ENCODE measurements around the gene ROR1. TPM values are rescaled to one million over a fixed set of nuclear protein-coding genes. Genes with fewer than 3 reads are reported as not detected.

The ROR1 gene
- total and polyA plus RNA-seq, 2 donors (not counting 3 experiments of a cell fraction or from before 2014, with no cell fraction given): 2.6 to 3.5 TPM

GRCh38 chr1:64175639-64176038 is 401.8 kb downstream of the ROR1 start:
- ChIA-PET POLR2A (no interaction called here), CTCF (no interaction called here)
- Histone ChIP-seq H3K27ac (ENCODE audit: insufficient read depth, low read depth, low read length) (no peak overlapping the region), H3K79me2 (ENCODE audit: control insufficient read depth, insufficient read depth, low read length) (no peaks in the 10 kb centered on the region), H3K36me3 (ENCODE audit: control insufficient read depth in 2 of 2, extremely low read depth in 1 of 2, insufficient read depth in 2 of 2, low read length in 2 of 2) (no peaks in the 10 kb centered on the region), H4K20me1 (replicated peaks; ENCODE audit: control insufficient read depth, extremely low read depth, insufficient read depth, low read length) (no peaks in the 10 kb centered on the region), H3K9me1 (replicated peaks; ENCODE audit: control insufficient read depth, extremely low read depth, insufficient read depth, low read length) (no peaks in the 10 kb centered on the region), H3K9me3 (replicated peaks; ENCODE audit: control insufficient read depth, insufficient read depth, low read length) (no peaks in the 10 kb centered on the region), H3K9ac (replicated peaks; ENCODE audit: extremely low read depth, insufficient read depth, low read length) (no peak overlapping the region), H3K27me3 (ENCODE audit: control insufficient read depth in 2 of 2, insufficient read depth in 2 of 2, low read length in 2 of 2) (no peaks in the 10 kb centered on the region), H3K4me1 (ENCODE audit: control insufficient read depth, extremely low read depth, insufficient read depth, low read length) (peaks cover 14% of the 10 kb centered on the region), H3K4me3 (replicated peaks in 1 of 3; ENCODE audit: insufficient read depth in 1 of 3, low read depth in 1 of 3, low read length in 3 of 3) (no peak overlapping the region), H3K4me2 (ENCODE audit: insufficient read depth, low read length) (no peak overlapping the region), H2AFZ (ENCODE audit: low read depth, low read length) (no peak overlapping the region)
- intact Hi-C loops (cut with micrococcal nuclease): no loop called here
- dilution Hi-C loops (cut with MboI; ENCODE audit: extremely low pct_ligation_motif_present, low sequenced_read_pairs): no loop called here
- no TSS peak for BruUV-seq (replicated peaks)
- FAIRE-seq (no peak), DNase-seq (ENCODE audit: low read depth, low spot score) (no peak)
- TF ChIP-seq GATA2 (IDR thresholded peaks at IDR 0.05; ENCODE audit: insufficient read depth, insufficient read length, low read depth, low read length) (no peak), CTCF (IDR thresholded peaks at IDR 0.05; ENCODE audit: extremely low read depth in 1 of 2, insufficient read depth in 1 of 2, low read depth in 1 of 2, low read length in 2 of 2) (no peak), JUN (IDR thresholded peaks at IDR 0.05; ENCODE audit: borderline replicate concordance, insufficient read depth, insufficient read length, low read depth) (no peak), MYC (IDR thresholded peaks at IDR 0.05; ENCODE audit: low read depth, low read length) (no peak), POLR2AphosphoS5 (IDR thresholded peaks at IDR 0.05; ENCODE audit: insufficient read depth, low read depth, low read length) (no peak), POLR2A (IDR thresholded peaks at IDR 0.05; ENCODE audit: low read depth, low read length) (no peak), MAX (IDR thresholded peaks at IDR 0.05; ENCODE audit: insufficient read depth, insufficient read length) (no peak), EZH2 (IDR thresholded peaks at IDR 0.05; ENCODE audit: borderline replicate concordance, low read depth, low read length, severe bottlenecking) (no peak), FOS (IDR thresholded peaks at IDR 0.05; ENCODE audit: borderline replicate concordance, insufficient read depth, low read length) (no peak)

Measured in endothelial cell of umbilical vein (primary cell).